Activated T-cell treated with anti-CD3 and anti-CD28 coated beads, Interleukin-2, amount 50 U/mL, for 4 hours (primary cell): ENCODE data around the gene DAO. TPM values are rescaled to one million over a fixed set of nuclear protein-coding genes. Genes with fewer than 3 reads are reported as not detected.
"Not testable (repeated sequence)": the region's sequence is repeated elsewhere in the genome, so short reads cannot be mapped to it uniquely, and the experiment has no call there.

Source experiments
- ATAC-seq, 2 donors: fragments of 200-7000 bp; cut with Tn5 transposase; one replicate each; pipeline ENCODE4 v1.10.0; 2021
- DNase-seq: peaks from one replicate; pipeline ENCODE4 v3.0.0-alpha.2; 2020
- H3K27me3 Mint-ChIP-seq: one replicate; pipeline ENCODE4 v1.8.0; 2021; ENCODE audit warnings: low read depth, mixed read lengths
- H3K36me3 Mint-ChIP-seq: one replicate; pipeline ENCODE4 v1.8.0; 2022; ENCODE audit warnings: mixed read lengths; ENCODE audit not compliant: insufficient read depth
- H3K4me1 Mint-ChIP-seq: one replicate; pipeline ENCODE4 v1.8.0; 2021; ENCODE audit warnings: low read depth, mixed read lengths
- H3K4me3 Mint-ChIP-seq: one replicate; pipeline ENCODE4 v1.8.0; 2021; ENCODE audit warnings: mild to moderate bottlenecking, moderate library complexity, mixed read lengths
- H3K9me3 Mint-ChIP-seq: one replicate; pipeline ENCODE4 v1.8.0; 2021; ENCODE audit warnings: mixed read lengths
- total RNA-seq, 3 donors: library from RNA; stranded (reverse); gene quantifications; one replicate each; pipeline ENCODE4 v1.2.1, GENCODE V29; 2021

Gene DAO
- total RNA-seq, 3 donors from 2014 or later = not detected

DNA sequence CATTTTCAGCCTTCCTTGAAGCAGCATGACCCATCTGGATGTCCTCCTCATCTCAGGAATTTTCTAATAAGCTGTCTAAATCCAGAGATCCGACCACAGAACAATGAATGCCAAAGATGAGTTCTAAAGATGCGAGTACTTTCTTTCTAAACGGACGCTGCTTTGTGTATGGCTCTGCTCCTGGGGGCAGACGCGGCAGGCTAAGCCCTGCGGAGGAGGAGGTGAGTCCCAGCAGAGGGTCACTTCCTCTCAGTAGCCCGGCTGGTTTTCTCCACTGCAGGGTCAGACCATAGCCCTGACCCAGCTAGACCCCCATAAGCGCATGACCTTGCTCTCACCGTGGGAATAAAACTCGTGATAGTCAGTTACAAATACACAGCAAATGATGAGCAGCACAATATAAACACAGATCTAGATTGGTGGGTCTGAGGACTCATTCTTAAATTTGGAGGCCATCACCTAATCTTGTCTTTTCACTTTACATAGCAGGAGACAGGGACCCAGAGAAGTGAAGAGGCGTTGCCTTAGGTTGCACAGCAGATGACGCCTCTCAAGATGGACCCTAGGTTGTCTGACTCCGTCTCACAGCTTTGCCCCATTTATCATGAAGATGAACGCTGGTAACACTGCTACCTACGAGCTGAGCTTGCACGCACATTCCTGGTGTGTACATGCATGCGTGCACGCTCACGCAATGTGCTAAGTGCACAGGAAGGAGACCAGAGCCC lies 39.1 kb upstream of the DAO start:
- DNase-seq (no peak), ATAC-seq (no peak)
- H3K9me3 Mint-ChIP-seq = no peaks in the 10 kb centered on the region
- no peak overlapping the region for H3K4me3 Mint-ChIP-seq
- H3K36me3 Mint-ChIP-seq = peaks cover 14% of the 10 kb centered on the region
- H3K4me1 Mint-ChIP-seq = peaks cover 41% of the 10 kb centered on the region
- H3K27me3 Mint-ChIP-seq = no peaks in the 10 kb centered on the region

GRCh38 chr12:108841825-108842224 lies 38.1 kb upstream of the DAO start:
- peaks cover 17% of the 10 kb centered on the region for H3K36me3 Mint-ChIP-seq
- H3K27me3 Mint-ChIP-seq, H3K4me3 Mint-ChIP-seq, ATAC-seq, H3K9me3 Mint-ChIP-seq, DNase-seq: not testable (repeated sequence)
- peaks cover 35% of the 10 kb centered on the region for H3K4me1 Mint-ChIP-seq

GRCh38 chr12:108842361-108842760 lies 37.5 kb upstream of the DAO start:
- Mint-ChIP-seq H3K9me3 (no peaks in the 10 kb centered on the region), H3K4me1 (peaks cover 32% of the 10 kb centered on the region)
- no peak for ATAC-seq

GRCh38 chr12:108843187-108843586 lies 36.7 kb upstream of the DAO start:
- DNase-seq = no peak
- H3K9me3 Mint-ChIP-seq = no peaks in the 10 kb centered on the region
- no peaks in the 10 kb centered on the region for H3K27me3 Mint-ChIP-seq
- peaks cover 24% of the 10 kb centered on the region for H3K4me1 Mint-ChIP-seq
- H3K4me3 Mint-ChIP-seq = no peak overlapping the region
- ATAC-seq = no peak
- peaks cover 21% of the 10 kb centered on the region for H3K36me3 Mint-ChIP-seq

More at GRCh38 chr12:108842361-108842760, 37.5 kb upstream of the DAO start:
- DNase-seq = no peak
- Mint-ChIP-seq H3K36me3 (peaks cover 17% of the 10 kb centered on the region), H3K27me3 (no peaks in the 10 kb centered on the region), H3K4me3 (no peak overlapping the region)

GRCh38 chr12:108845696-108846095 lies 34.2 kb upstream of the DAO start:
- ATAC-seq = no peak
- Mint-ChIP-seq H3K4me1 (peaks cover 3% of the 10 kb centered on the region), H3K27me3 (no peaks in the 10 kb centered on the region), H3K4me3 (no peak overlapping the region), H3K9me3 (no peaks in the 10 kb centered on the region), H3K36me3 (peaks cover 23% of the 10 kb centered on the region)
- no peak for DNase-seq

- Mint-ChIP-seq H3K27me3 (no peaks in the 10 kb centered on the region), H3K4me3 (no peak overlapping the region), H3K9me3 (no peaks in the 10 kb centered on the region), H3K36me3 (peaks cover 23% of the 10 kb centered on the region), H3K4me1 (peaks cover 1% of the 10 kb centered on the region)
- no peak for ATAC-seq
- DNase-seq = no peak
Observed at GRCh38 chr12:108846290-108846701, 33.6 kb upstream of the DAO start.

DNA sequence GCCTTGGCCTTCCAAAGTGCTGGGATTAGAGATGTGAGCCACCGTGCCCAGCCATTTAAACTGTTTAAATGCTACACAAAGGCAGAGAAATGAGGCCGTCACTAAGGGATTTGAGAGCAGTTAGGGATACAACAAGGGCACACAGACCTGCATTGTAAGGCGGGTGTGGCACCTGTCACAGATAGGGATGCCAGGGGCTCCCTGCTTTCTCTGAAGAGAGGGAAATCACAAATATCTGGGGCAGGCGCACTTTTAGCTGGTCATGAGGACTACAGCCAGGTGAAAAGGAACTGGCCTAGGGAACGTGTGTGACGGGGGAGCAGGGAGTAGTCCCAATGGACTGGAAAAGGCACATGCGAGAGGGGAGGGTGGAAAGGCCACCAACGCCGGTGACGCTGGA lies 32.2 kb upstream of the DAO start:
- no peaks in the 10 kb centered on the region for H3K27me3 Mint-ChIP-seq
- peaks cover 25% of the 10 kb centered on the region for H3K36me3 Mint-ChIP-seq
- H3K4me1 Mint-ChIP-seq = peaks cover 1% of the 10 kb centered on the region
- no peak overlapping the region for H3K4me3 Mint-ChIP-seq
- H3K9me3 Mint-ChIP-seq = no peaks in the 10 kb centered on the region
- ATAC-seq = no peak
- no peak for DNase-seq

DNA sequence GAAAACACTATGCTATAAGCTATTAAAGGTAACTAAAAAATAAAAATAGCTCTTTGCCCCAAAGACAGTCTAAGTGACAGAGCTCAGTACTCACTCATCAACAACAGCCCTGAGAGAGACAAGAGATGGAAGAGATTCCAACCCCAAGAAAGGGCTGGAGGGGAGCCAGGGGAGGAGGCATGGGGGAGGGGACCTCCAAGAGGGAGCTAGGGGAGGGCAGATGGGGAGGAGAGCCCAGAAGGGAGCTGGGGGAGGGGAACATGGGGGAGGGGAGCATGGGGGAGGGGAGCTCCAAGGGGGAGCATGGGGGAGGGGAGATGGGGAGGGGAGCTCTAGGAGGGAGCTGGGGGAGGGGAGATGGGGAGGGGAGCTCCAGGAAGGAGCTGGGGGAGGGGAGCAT lies 30.2 kb upstream of the DAO start:
- Mint-ChIP-seq H3K4me1 (peaks cover 7% of the 10 kb centered on the region), H3K27me3 (no peaks in the 10 kb centered on the region), H3K36me3 (peaks cover 23% of the 10 kb centered on the region), H3K9me3 (no peaks in the 10 kb centered on the region), H3K4me3 (no peak overlapping the region)
- DNase-seq = no peak
- ATAC-seq = no peak

- Mint-ChIP-seq H3K9me3 (no peaks in the 10 kb centered on the region), H3K4me1 (peaks cover 15% of the 10 kb centered on the region), H3K27me3 (no peaks in the 10 kb centered on the region), H3K4me3 (no peak overlapping the region), H3K36me3 (peaks cover 21% of the 10 kb centered on the region)
- ATAC-seq (no peak), DNase-seq (no peak)
Observed at GRCh38 chr12:108850854-108851573, 28.9 kb upstream of the DAO start.

GRCh38 chr12:108852674-108853309 lies 27.1 kb upstream of the DAO start:
- no peaks in the 10 kb centered on the region for H3K9me3 Mint-ChIP-seq
- peaks cover 15% of the 10 kb centered on the region for H3K36me3 Mint-ChIP-seq
- DNase-seq = no peak

DNA sequence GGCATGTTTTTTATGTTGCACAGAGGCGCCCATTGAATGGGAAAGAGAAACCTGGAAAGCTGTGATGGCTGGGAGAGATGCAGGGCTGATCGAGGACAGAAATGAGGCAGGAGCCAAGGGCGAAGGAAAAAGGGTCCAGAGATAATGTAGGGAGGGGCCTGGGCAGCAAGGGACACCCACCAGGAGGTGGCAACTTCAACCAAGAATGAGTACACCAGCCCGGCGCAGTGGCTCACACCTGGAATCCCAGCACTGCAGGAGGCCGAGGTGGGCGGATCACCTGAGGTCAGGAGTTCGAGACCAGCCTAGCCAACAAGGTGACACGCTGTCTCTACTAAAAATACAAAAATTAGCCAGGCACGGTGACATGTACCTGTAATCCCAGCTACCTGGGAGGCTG lies 26.5 kb upstream of the DAO start:
- no peak overlapping the region for H3K4me3 Mint-ChIP-seq
- H3K27me3 Mint-ChIP-seq = no peaks in the 10 kb centered on the region

More at GRCh38 chr12:108852674-108853309, 27.1 kb upstream of the DAO start:
- no peak overlapping the region for H3K4me3 Mint-ChIP-seq
- no peaks in the 10 kb centered on the region for H3K27me3 Mint-ChIP-seq
- no peak for ATAC-seq
- peaks cover 24% of the 10 kb centered on the region for H3K4me1 Mint-ChIP-seq

GRCh38 chr12:108853981-108854446 lies 25.9 kb upstream of the DAO start:
- H3K4me3 Mint-ChIP-seq = peak overlapping the region; percentile 5
- H3K27me3 Mint-ChIP-seq = no peaks in the 10 kb centered on the region
- H3K36me3 Mint-ChIP-seq = peaks cover 8% of the 10 kb centered on the region
- DNase-seq = no peak
- peaks cover 34% of the 10 kb centered on the region for H3K4me1 Mint-ChIP-seq
- ATAC-seq = no peak
- H3K9me3 Mint-ChIP-seq = no peaks in the 10 kb centered on the region

More for the DNA sequence above, 26.5 kb upstream of the DAO start:
- H3K9me3 Mint-ChIP-seq = no peaks in the 10 kb centered on the region
- DNase-seq (no peak), ATAC-seq (no peak)
- H3K36me3 Mint-ChIP-seq = peaks cover 9% of the 10 kb centered on the region
- peaks cover 29% of the 10 kb centered on the region for H3K4me1 Mint-ChIP-seq

DNA sequence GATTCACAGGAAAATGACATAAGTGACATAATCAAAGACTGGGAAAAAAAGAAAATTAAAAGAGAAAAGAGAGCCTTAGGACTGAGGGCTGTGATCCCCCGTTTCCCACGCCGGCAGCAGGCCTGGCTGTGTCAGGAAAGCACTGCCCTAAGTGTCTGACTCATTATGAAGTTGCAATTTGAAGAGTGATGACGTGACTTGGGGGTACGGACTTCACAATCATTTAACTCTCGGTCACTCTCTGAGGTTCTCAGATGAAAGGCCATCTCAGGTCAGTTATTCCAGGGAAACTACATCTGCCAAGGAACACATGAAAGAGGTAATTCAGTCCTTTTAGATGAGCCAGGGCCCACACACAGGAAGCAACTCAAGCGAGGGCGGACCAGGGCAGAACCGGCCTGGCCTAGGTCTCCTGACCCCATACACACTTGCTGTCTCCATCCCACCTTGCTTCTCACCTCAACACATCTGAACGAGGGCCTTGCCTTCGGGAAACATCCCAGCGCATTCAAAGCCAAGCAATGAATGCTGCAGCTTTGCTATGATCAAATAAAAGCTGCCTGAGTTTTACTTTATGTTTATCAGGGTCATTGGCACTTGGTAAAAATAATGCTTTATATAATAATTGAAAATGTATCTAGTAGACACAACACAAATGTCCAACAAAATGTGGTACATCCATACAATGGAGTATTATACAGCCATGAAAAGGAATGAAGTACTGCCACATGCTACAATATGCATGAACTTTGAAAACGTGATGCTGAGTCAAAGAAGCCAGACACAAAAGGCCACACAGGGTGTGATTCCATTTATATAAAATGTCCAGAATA lies 25.2 kb upstream of the DAO start:
- peak overlapping the region; percentile 5 for H3K4me3 Mint-ChIP-seq
- no peak for ATAC-seq
- no peaks in the 10 kb centered on the region for H3K27me3 Mint-ChIP-seq
- peaks cover 37% of the 10 kb centered on the region for H3K4me1 Mint-ChIP-seq
- DNase-seq = no peak
- no peaks in the 10 kb centered on the region for H3K9me3 Mint-ChIP-seq
- H3K36me3 Mint-ChIP-seq = peaks cover 8% of the 10 kb centered on the region
